Hepatocyte (in vitro differentiated cells): ENCODE results near the gene SEZ6L2. TPM values are rescaled to one million over a fixed set of nuclear protein-coding genes. Genes with fewer than 3 reads are reported as not detected.

Experiments used
- DNase-seq: peaks from one replicate; pipeline ENCODE4 v3.0.0-alpha.2; 2016; ENCODE audit warnings: low spot score
- H2AFZ ChIP-seq: fragments of 200-600 bp; sonication (generic); 2 replicates; pipeline ENCODE4 v1.6.0; 2016; ENCODE audit warnings: antibody characterized with exemption, mild to moderate bottlenecking
- H3K27ac ChIP-seq: fragments of 200-600 bp; sonication (generic); 2 replicates; pipeline ENCODE4 v1.5.1; 2016; ENCODE audit warnings: mild to moderate bottlenecking
- H3K27me3 ChIP-seq: fragments of 200-600 bp; sonication (generic); 2 replicates; pipeline ENCODE4 v1.6.1; 2016
- H3K36me3 ChIP-seq: fragments of 200-600 bp; sonication (generic); replicated peaks from 2 replicates; pipeline ENCODE4 v1.5.1; 2016; ENCODE audit warnings: low read depth; ENCODE audit not compliant: insufficient read depth
- H3K4me1 ChIP-seq: fragments of 200-600 bp; sonication (generic); 2 replicates; pipeline ENCODE4 v1.5.1; 2016; ENCODE audit warnings: mild to moderate bottlenecking, moderate library complexity; ENCODE audit not compliant: insufficient read depth
- H3K4me2 ChIP-seq: fragments of 200-600 bp; sonication (generic); 2 replicates; pipeline ENCODE4 v1.6.0; 2016
- H3K4me3 ChIP-seq: fragments of 200-600 bp; sonication (generic); 2 replicates; pipeline ENCODE4 v1.5.1; 2016; ENCODE audit warnings: mild to moderate bottlenecking
- H3K79me2 ChIP-seq: fragments of 200-600 bp; sonication (generic); 2 replicates; pipeline ENCODE4 v1.6.0; 2017; ENCODE audit warnings: mild to moderate bottlenecking
- H3K9me2 ChIP-seq: fragments of 200-600 bp; sonication (generic); replicated peaks from 2 replicates; pipeline ENCODE4 v1.6.0; 2017; ENCODE audit warnings: mild to moderate bottlenecking; ENCODE audit not compliant: insufficient read depth
- H3K9me3 ChIP-seq: fragments of 200-600 bp; sonication (generic); 2 replicates; pipeline ENCODE4 v1.5.1; 2016; ENCODE audit warnings: low read depth, mild to moderate bottlenecking
- H4K20me1 ChIP-seq: fragments of 200-600 bp; sonication (generic); 2 replicates; pipeline ENCODE4 v1.6.0; 2016; ENCODE audit warnings: mild to moderate bottlenecking; ENCODE audit not compliant: insufficient read depth, poor library complexity, severe bottlenecking
- EZH2 ChIP-seq: fragments of 200-600 bp; sonication (generic); IDR thresholded peaks from 2 replicates; pipeline ENCODE4 v1.6.1; 2016; ENCODE audit warnings: antibody characterized with exemption, mild to moderate bottlenecking, borderline replicate concordance
- EZH2phosphoT487 ChIP-seq: fragments of 200-600 bp; sonication (generic); IDR thresholded peaks from one replicate; pipeline ENCODE4 v1.6.1; 2018; ENCODE audit warnings: antibody characterized with exemption, mild to moderate bottlenecking, low read depth, moderate library complexity; ENCODE audit not compliant: unreplicated experiment, severe bottlenecking
- WGBS: methylation state at CpG from one replicate; pipeline ENCODE4 v1.1.6; 2016; ENCODE audit warnings: low lambda C conversion rate; ENCODE audit errors: missing lambda C conversion rate; 5-methylcytosine and 5-hydroxymethylcytosine counted together
- polyA plus RNA-seq: library from polyadenylated mRNA; unstranded; fragments of >200 nt; fragmentation: Nextera tagmentation; extraction: Ambion mirVana; gene quantifications from 2 replicates; pipeline ENCODE4 v1.2.1, GENCODE V29; 2016
- total RNA-seq: library from RNA; depleted of rRNA; stranded (reverse); fragments of >200 nt; gene quantifications from 2 replicates; pipeline ENCODE4 v1.2.3, GENCODE V29; 2014
- TF ChIP-seq, protein P1 (sequence below): fragments of 200-600 bp; sonication (generic); IDR thresholded peaks from 2 replicates; pipeline ENCODE4 v1.5.1; 2016; ENCODE audit warnings: antibody characterized with exemption, mild to moderate bottlenecking; ENCODE audit not compliant: poor library complexity

Gene SEZ6L2
- total and polyA plus RNA-seq, 2 experiments from 2014 or later: 36.1 to 39.9 TPM

DNA sequence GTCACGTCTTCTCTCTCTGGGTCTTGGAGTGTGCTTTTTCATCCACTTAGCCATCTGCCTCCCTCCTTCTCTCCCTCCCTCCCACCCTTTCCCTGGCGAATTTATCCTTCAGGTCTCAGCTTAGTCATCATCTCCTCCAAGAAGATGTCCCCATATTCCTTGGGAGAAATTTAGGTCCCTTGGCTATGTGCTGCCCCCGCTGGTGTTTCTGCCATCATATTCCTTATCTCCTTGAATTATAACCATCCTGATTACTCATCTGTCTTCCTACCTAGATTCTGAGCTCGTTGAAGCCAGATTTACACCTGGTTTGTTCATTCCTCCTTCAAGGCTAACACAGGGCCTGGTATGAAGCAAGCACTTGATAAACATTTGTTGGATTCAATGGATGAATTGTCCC is 5.0 kb downstream of the SEZ6L2 start:
- Histone ChIP-seq H3K4me2 (no peak overlapping the region), H4K20me1 (no peaks in the 10 kb centered on the region), H3K4me1 (peaks cover 14% of the 10 kb centered on the region), H3K9me2 (no peaks in the 10 kb centered on the region), H3K27me3 (no peaks in the 10 kb centered on the region), H3K4me3 (no peak overlapping the region), H3K79me2 (no peaks in the 10 kb centered on the region), H3K9me3 (no peaks in the 10 kb centered on the region), H2AFZ (no peak overlapping the region), H3K27ac (no peak overlapping the region), H3K36me3 (no peaks in the 10 kb centered on the region)
- DNase-seq: no peak
- TF ChIP-seq, protein P1, sequence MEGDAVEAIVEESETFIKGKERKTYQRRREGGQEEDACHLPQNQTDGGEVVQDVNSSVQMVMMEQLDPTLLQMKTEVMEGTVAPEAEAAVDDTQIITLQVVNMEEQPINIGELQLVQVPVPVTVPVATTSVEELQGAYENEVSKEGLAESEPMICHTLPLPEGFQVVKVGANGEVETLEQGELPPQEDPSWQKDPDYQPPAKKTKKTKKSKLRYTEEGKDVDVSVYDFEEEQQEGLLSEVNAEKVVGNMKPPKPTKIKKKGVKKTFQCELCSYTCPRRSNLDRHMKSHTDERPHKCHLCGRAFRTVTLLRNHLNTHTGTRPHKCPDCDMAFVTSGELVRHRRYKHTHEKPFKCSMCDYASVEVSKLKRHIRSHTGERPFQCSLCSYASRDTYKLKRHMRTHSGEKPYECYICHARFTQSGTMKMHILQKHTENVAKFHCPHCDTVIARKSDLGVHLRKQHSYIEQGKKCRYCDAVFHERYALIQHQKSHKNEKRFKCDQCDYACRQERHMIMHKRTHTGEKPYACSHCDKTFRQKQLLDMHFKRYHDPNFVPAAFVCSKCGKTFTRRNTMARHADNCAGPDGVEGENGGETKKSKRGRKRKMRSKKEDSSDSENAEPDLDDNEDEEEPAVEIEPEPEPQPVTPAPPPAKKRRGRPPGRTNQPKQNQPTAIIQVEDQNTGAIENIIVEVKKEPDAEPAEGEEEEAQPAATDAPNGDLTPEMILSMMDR: no peak
- TF ChIP-seq EZH2phosphoT487 (no peak), EZH2 (no peak)
- WGBS: 83% methylated on average over 4 of the region's 4 CpGs

DNA sequence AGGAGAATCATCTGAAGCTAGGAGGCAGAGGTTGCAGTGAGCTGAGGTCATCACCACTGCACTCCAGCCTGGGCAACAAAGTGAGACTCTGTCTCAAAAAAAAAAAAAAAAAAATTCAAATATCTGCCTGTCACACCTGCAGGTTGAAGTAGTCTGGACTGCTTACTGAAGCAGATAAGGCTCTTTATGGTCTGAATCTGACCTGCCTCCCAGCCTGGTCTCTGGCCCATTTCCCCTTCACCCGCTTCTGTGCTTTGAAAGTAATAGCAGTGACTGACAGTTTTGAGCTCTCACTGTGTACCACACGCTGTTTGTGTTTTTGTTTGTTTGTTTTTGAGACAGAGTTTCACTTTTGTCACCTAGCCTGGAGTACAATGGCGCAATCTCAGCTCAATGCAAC is 5.8 kb downstream of the SEZ6L2 start:
- peaks cover 14% of the 10 kb centered on the region for H3K4me1 ChIP-seq
- DNase-seq: no peak
- H4K20me1 ChIP-seq: no peaks in the 10 kb centered on the region
- no peak overlapping the region for H3K27ac ChIP-seq
- no peaks in the 10 kb centered on the region for H3K79me2 ChIP-seq
- TF ChIP-seq EZH2 (no peak), EZH2phosphoT487 (no peak)
- TF ChIP-seq, protein P1: no peak
- WGBS: 86% methylated on average over 3 of the region's 3 CpGs
- no peak overlapping the region for H2AFZ ChIP-seq
- no peak overlapping the region for H3K4me3 ChIP-seq
- no peaks in the 10 kb centered on the region for H3K9me3 ChIP-seq
- H3K36me3 ChIP-seq: no peaks in the 10 kb centered on the region
- H3K4me2 ChIP-seq: no peak overlapping the region
- no peaks in the 10 kb centered on the region for H3K27me3 ChIP-seq
- no peaks in the 10 kb centered on the region for H3K9me2 ChIP-seq

DNA sequence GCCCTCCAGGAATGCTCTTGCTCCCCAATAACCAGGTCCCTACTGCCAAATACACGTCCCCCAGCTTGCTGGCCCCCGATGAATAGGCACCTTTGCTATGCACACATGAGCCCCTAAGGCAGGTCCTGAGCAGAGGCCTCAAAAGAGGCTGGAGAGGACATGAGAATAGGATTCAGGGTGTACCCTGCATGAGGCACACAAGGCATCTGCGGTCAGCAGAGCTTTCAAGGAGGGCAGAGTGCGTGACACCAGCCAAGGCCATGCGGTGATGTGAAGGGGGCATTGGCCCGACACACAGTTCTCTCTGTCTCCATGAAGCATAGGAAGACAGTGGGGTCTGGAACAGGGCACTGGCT is 6.9 kb downstream of the SEZ6L2 start:
- peak overlapping the region; percentile 13 for H3K4me2 ChIP-seq

More for the DNA sequence above, 6.9 kb downstream of the SEZ6L2 start:
- peak overlapping the region; percentile 84 for H3K27ac ChIP-seq
- peaks cover 14% of the 10 kb centered on the region for H3K4me1 ChIP-seq
- H2AFZ ChIP-seq: no peak overlapping the region
- no peaks in the 10 kb centered on the region for H3K9me2 ChIP-seq
- 91% methylated on average over 6 of the region's 6 CpGs for WGBS
- TF ChIP-seq EZH2phosphoT487 (no peak), EZH2 (no peak)
- TF ChIP-seq, protein P1: no peak
- no peaks in the 10 kb centered on the region for H4K20me1 ChIP-seq
- no peak for DNase-seq
- H3K27me3 ChIP-seq: no peaks in the 10 kb centered on the region
- no peaks in the 10 kb centered on the region for H3K36me3 ChIP-seq
- no peaks in the 10 kb centered on the region for H3K79me2 ChIP-seq
- no peak overlapping the region for H3K4me3 ChIP-seq
- H3K9me3 ChIP-seq: no peaks in the 10 kb centered on the region
